Epidermal melanocyte (primary cell): ENCODE measurements around the gene PARD3.

Experiments
- DNase-seq: peaks from one replicate; pipeline ENCODE4 v3.0.0; 2011; ENCODE audit warnings: low spot score; ENCODE audit not compliant: insufficient read length

The PARD3 gene

DNA sequence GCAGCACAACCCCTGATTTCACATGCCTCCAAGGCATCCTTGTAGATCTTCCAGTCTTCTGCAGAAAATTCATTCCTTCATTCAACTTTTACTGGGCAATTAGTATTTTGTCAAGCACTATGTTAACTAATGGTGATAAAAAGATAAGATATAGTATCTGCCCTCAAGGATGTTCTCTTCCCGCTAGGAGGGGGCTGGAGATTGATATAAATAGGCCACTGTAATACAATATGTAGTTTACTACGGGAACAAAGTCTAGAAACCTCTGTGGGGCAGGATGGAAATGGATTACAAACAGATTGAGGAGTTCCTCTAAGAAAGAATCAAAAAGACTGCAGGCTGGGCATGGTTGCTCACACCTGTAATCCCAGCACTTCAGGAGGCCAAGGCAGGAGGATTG is 10.3 kb upstream of the PARD3 start:
- no peak for DNase-seq

DNA sequence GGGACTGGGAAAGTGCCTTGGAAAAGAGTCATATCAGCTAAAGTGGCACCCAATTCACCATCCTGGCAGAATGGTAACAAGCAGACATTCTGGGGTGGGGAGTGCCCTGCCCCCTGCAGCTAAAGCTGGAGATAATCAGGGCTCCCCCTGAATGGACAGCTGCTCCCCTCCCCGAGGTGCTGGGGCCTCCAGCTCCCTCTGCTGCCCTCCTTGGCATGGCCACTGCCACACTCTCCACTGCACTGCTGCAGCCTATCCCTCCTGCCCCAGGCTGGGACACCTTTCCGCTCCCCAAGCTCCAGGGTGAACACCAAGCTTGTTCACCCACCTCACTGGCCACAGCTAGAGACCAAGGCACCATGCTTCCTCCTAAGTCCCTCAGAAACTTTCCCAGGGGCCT is 9.8 kb upstream of the PARD3 start:
- DNase-seq: no peak

DNA sequence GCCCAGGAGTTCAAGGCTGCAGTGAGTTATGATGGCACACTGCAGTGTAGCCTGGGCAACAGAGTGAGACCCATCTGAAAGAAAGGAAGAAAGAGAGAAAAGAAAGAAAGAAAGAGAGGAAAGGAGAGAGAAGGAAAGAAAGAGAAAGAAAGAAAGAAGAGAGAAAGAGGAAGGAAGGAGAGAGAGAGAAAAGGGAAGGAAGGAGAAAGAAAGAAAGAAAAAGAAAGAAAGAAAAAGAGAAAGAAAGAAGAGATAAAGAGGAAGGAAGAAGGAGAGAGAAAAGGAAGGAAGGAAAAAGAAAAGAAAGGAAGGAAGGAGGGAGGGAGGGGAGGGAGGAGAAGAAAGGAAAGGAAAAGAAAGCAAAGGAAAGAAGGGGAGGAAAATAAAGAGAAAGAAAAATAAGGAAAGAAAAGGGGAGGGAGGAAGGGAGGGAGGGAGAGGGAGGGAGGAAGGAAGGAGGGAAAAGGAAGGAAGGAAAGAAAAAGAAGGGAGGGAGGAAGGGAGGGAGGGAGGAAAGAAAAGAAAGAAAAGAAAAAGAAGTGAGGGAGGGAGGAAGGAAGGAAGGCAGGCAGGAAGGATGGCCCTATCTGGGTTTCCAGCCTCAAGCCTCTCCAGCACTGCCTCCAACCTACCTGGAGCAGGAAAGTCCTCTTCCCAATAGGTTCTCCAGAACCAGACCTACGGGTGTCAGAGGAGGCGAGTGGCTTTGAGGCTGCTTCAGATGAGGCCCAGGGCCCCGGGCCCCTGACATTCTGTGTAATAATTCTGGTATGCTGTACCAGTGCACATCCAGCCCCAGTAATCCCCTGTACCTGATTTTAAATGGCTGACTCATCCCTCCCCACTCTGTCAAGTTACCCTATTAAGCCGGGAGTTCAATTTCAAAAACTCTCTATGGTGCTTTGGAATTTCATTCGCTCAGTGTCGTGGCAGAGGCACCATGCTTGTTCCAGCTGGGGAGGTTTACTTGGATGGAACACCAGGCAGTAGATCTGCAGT is 6.8 kb upstream of the PARD3 start:
- DNase-seq: no peak

GRCh38 chr10:34817586-34817985 is 2.5 kb upstream of the PARD3 start:
- no peak for DNase-seq

- DNase-seq: no peak
Observed at GRCh38 chr10:34817054-34817453, 2.0 kb upstream of the PARD3 start.

DNA sequence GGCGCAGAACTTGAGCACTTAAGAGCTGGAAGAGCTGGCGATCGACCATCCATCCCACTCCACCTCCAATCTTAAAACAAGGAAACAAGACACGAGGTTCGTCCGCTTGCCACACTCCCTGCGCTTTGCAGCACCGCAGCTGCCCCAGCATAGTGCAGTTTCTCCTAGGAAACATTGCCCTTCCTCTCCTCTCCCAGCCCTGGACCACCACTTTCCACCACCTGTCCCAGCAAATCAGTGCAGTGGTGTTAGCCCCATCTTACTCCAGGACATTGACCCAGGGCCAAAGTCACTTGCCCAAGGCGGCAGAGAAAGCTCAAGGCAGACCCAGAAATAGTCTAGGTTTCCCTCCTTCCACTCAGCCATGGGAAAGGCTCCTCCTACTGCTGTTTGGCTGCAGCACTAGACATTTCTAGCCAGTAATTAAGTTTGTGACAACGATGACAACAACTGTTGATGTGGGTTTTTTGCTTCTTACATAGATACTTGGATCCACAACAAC is 1.5 kb upstream of the PARD3 start:
- no peak for DNase-seq

DNA sequence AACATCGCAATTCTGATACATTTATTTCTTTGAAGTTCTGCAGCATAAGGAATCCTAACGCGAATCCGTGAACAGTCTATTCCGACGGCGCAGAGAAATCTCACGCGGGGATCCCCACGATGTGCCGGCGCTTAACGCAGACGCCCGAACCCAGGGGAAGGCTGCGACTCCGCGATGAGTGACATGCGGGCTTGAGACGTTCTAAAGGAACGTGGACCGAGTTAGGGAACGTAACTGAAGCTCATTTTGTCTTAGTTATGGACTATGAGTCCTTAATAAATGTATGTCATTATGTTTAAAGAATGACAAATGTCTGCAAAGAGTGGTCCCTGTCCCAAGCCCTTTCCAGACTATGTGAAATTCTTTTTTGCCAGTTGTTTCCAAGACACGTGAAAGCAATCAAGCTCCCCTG is 995 bp upstream of the PARD3 start:
- DNase-seq: no peak

DNA sequence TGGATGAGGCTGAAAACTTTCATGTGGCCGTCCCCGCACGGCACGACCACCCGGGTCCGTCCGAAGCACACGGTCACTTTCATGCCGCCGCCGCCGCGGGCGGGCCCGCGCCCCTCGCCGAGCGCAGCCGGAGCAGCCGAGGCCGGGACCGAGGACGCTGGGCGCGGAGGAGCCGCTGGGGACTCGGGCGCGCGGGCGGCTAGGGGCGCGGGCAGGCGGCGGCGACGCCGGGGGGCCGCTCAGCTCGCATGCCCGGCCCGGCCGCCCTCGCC is 247 bp downstream of the PARD3 start:
- no peak for DNase-seq

- DNase-seq: no peak
Observed at GRCh38 chr10:34814223-34814912, 728 bp downstream of the PARD3 start.

DNA sequence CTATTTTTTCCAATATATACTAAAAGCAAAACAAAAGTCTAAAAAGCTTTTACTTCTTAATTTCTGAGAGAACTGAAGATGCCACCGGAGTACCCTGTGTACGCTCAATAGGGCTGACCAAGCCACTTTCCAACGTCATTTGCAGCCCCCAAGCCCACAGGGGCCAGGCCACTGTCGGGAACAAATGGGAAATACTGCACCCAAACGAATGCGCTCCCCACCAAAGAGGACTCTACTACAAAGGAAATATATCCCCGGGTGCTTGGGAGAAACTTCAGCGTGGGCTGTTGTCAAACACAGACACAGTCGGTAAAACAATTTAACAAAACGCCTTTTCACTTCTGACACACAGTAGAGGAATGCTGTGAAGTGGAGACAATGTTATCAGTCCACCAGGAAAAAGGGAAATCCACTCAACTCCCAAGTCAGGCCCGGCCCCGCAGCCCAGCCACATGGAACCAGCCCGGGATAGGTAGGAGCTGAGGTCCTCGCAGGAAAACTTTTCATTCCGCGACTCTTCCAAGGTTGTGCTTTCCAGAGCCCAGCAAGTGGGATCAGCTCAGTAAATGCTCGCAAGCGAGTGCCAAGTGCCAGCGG is 1.4 kb downstream of the PARD3 start:
- DNase-seq: no peak

- DNase-seq: no peak
Observed at GRCh38 chr10:34812771-34813170, 2.3 kb downstream of the PARD3 start.

DNA sequence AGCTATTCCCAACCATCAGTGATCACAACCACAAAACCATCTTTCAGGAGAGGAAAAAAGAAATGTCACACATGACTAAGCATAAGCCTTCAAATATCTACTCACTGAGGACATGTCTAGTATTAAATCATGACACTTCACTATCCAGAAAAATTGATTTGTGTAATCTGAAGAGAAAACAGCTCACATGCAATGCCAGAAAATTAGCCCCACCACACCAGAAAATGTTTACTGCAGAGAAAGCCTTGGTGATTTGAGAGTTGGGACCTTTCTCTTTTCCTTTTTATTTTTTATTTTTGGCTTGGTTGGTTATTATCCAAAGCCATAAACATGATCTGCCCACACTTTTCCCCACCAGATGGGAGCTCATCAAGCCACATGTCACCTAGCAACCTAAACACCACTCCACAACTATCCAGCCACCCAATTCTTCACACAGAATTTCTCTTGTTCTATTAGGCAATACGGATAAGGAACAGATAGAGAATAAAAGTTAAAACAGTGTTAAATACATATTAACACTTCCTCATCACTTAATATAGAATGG is 3.1 kb downstream of the PARD3 start:
- DNase-seq: no peak

DNA sequence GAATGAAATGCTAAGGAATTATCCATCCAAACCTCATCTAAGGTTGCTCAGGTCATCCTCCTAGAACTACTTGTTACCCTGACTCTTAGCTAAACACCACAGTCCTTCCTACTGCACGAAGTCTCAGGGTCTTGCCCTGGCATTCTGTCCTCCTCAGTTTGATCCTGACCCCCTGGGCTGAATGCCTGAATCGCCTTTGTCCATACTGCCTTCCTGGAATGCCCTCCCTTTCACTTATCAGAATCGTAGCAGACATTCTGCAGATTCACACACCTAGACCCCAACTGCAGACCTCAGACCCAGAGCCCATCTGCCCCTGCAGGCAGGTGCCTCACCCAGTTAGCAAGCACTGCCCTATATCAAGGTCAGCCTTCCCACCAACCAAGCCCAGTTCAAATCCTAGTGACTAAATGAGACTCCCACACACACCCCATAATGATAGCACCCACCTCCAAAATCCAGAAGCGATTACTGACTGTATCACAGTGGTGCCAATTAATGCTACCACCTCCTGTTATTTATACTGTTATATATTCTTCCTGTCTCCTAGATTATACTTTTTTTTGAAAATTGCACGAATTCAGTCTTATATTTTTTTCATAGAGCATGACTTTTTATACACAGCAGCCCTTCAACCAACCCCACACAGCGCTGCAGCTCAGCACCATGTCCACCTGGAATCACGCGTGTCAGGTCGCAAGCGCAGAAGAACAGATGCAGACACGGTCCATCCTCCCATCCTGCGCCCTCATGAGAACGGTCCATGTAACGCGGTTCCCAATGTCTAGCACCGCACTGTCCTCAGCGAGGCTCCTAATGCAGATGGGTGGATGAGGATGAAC is 3.7 kb downstream of the PARD3 start:
- no peak for DNase-seq

GRCh38 chr10:34809796-34810195 is 5.3 kb downstream of the PARD3 start:
- no peak for DNase-seq

GRCh38 chr10:34808801-34809745 is 6.0 kb downstream of the PARD3 start:
- DNase-seq: no peak

- no peak for DNase-seq
Observed at GRCh38 chr10:34808336-34808735, 6.8 kb downstream of the PARD3 start.

- no peak for DNase-seq
Observed at GRCh38 chr10:34804306-34804705, 10.8 kb downstream of the PARD3 start.

- no peak for DNase-seq
Observed at GRCh38 chr10:34802692-34803091, 12.4 kb downstream of the PARD3 start.

GRCh38 chr10:34801097-34801733 is 13.9 kb downstream of the PARD3 start:
- no peak for DNase-seq
